Cerebellar nuclear complex (tissue), 1 donor: Measurements from ENCODE around the gene TNRC6C.
"Not testable (repeated sequence)": the region's sequence is repeated elsewhere in the genome, so short reads cannot be mapped to it uniquely, and the experiment has no call there.

Experiments
- DNase-seq, 2 experiments: peaks; one replicate each; lab custom pipeline; 2025; lab: John Stamatoyannopoulos, UW

Gene TNRC6C

DNA sequence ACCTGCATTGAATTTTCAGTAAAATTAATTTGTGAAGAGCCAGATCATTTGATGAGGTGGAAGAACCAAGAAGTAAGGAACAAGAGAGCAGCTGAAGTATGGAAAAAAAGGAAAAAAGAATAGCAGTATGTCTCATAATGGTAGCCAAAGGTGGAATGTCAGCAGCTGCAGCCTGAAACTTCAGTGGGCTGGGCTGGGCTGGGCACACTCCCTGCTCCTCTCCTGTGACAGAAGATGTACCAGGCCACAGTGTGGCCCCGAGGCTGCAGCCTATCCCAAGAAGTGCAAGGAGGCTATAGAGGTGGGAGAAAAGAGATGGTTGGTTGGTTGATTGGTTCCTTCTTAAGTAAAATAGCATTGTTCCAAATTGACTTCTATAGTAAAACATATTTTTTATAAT, 84.5 kb downstream of the TNRC6C start:
- no peak for DNase-seq

DNA sequence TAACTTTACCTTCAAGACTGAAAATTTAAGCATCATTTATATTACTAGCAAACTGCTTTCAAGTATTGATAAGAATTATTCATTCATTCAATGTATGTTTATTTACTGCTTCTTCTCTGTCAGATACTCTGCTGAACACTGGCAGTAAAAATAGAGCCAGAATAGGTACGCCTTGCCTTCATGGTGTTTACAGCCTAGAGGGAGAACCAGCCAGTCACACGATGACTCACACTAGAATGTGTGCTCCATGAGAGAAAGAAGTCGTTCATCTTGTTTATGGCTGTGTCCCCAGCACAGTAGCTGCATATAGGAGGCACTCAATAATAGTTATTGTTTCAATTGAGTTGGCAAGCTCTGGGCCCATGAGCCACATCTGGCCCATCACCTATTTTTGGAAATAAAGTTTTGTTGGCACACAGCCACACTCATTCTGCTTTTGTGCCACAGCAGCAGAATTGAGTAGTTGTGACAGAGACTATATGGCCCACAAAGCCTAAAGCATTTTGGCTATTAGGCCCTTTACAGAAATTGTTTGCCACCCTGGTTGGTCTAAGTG, 85.9 kb downstream of the TNRC6C start:
- DNase-seq: no peak

DNA sequence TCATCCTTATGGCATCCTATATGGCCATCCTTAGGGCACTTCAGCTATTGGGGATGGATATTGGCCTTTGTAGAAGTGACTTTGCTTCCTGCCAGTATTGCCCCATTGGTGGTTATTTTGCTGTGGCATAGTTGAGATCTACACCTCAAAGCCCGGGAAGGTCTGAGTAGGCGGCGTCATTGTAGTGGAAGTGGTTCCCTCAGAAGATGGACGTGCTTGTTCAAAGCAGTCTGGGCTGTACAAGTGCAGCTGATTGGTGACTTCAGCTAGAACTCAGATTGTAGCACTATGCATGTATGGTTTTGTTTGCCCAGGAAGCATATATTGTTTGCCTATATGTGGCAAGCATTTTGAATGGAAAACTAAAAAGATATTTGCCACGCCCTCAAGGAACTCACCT, 86.8 kb downstream of the TNRC6C start:
- no peak for DNase-seq

DNA sequence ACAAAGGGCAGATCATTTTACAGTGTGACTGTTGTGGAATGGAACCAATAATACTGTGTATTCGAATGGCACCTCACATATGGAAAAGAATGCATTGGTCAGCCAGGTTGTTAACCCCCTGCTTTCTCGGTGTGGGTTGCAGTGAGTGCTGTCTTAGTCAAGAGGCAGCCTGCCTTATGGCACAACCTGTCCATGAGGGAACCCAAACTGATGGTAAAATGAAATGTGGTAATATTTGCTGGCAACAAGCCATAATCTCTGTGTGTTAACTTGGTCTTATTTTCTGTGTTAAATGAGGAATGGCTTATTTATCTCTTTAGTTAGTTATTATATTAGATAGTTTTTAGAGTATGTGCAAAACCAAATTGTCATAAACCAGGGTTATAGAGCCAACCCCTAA, 88.4 kb downstream of the TNRC6C start:
- DNase-seq: no peak

DNA sequence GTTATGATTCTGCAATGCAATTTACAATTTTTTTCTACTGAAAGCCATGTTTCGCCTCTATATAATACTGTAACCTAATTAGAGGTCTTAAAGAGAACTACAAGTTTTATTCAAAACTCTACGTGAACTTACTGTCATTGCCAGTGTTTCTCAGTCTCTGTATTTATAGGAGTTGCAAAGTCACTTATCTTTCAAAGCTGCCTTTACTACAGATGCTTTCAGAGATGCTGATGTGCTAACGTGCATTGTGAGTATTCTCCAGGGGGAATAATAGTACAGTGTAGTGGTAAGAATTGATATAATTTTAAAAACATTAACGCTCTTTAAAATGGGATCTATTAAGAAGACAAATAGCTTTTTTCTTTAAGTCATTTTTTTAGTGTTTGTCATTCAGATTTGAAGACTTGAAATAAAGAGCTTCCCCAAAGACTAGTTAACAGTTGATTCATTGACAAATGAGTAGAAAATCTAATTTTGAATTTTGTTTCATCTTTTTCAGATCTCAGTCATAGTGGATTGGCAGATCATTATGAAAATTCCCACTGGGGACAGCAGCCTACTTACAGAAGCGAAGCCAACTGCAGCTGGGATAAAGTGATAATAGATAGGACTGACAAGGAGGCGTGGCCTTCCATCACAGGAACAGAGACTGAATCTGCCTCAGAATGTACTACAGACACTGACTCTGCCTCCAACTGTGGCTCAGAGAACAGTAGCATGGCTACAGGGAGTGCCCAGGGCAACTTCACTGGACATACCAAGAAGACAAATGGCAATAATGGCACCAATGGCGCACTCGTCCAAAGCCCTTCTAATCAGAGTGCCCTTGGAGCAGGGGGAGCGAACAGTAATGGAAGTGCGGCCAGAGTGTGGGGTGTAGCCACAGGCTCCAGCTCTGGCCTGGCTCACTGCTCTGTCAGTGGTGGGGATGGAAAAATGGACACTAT, 90.1 kb downstream of the TNRC6C start:
- no peak for DNase-seq

DNA sequence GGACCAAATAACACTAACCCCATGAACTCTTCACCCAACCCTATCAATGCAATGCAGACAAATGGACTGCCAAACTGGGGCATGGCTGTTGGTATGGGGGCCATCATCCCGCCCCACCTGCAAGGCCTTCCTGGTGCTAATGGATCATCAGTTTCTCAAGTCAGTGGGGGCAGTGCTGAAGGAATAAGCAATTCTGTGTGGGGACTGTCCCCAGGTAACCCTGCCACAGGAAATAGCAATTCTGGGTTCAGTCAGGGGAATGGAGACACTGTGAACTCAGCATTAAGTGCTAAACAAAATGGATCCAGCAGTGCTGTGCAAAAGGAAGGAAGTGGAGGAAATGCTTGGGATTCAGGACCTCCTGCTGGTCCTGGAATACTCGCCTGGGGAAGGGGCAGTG, 91.1 kb downstream of the TNRC6C start:
- no peak for DNase-seq

DNA sequence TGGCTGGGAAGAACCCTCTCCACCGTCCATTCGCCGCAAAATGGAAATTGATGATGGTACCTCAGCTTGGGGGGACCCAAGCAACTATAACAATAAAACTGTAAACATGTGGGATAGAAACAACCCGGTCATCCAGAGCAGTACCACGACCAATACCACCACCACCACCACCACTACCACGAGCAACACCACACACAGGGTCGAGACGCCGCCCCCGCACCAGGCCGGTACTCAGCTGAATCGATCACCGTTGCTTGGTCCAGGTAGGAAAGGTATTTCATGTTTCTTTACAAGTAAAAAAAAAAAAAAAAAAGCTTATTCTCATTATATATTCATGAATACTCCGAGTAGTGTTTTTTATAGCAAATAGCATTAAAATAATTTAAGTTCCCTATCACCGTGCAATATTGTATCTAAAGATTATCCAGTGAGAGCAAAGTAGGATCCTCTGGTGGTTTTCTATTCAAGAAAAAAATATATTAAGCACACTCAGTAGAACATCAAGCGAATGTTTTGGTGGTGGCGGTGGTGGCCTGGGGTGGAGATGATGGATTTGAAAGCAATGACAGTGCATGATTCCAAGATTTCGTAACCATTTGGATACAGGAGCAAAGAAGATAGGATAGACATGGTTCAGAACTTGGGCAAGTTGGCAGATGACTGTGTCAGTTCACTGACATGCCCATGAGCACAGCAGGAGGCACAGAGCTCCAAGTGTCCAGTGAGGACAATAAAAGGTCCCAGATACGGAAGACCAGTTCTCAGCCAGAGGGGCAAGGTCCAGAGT, 92.9 kb downstream of the TNRC6C start:
- DNase-seq: no peak

DNA sequence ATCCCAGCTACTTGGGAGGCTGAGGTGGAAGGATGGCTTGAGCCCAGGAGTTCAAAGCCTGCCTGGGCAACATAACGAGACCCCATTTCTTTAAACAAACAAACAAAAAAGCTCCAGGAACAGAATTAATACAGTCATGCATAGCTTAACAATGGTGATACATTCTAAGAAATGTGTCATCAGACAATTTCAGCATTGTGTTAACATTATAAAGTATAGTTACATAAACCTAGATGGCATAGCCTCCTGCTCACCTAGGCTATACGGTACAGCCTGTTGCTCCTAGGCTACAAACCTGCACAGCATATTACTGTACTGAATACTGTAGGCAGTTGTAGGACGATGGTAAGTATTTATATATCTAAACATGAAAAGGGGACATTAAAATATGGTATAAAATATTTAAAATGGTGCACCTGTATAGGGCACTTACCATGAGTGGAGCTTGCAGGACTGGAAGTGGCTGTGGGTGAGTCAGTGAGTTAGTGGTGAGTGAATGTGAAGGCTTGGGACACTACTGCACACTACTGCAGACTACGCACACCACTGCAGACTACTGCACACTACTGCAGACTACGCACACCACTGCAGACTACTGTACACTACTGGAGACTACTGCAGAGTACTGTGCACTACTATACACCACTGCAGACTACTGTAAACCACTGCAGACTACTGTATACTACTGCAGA, 95.4 kb downstream of the TNRC6C start:
- no peak for DNase-seq

DNA sequence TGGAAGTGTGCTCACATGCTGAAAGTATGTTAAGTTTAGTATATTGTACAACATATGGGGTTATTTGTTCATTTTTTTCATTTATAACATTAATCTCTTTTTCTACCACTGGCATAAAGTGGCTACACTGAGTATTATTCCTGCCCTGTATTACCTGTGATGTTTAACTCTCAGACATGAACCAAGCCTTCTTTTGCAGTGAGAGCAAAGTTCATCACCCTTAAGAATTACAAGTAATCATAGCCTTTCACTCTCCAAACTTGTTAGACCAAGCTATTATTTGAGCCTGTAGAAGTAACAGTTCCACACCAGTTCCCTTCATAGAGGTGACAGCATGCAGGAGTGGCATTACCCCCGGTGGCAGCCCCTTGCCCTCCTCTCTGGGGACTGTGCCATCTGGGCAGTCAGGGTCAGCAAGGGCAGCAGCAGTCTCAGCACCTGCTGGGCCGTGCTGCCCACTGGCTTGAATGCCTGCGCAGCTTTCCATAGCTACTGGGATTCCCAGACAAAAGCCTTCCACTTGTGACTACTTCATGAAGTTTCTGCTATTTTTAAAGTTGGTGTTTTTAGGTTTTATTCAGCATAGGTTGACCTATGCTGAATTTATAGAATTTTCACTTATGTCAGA, 98.7 kb downstream of the TNRC6C start:
- DNase-seq: no peak

DNA sequence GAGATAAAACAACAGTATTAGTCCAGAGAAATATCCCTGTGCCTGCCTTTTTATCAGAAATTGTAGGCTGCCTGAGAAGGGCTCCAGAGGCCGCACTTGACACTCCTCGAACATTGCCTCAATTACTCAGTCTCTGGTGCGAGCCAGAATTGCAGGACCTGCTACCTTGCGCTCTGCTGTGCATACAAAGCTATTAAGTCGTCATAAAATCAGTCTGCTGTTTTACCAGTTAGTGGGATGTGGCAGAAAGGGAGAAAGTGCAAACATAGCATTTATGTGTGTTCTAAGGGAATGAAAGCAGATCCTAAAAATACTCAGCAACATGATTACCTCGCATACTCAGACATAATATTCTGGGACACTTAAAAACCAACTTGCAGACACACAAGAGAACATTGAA, 99.5 kb downstream of the TNRC6C start:
- DNase-seq: no peak

DNA sequence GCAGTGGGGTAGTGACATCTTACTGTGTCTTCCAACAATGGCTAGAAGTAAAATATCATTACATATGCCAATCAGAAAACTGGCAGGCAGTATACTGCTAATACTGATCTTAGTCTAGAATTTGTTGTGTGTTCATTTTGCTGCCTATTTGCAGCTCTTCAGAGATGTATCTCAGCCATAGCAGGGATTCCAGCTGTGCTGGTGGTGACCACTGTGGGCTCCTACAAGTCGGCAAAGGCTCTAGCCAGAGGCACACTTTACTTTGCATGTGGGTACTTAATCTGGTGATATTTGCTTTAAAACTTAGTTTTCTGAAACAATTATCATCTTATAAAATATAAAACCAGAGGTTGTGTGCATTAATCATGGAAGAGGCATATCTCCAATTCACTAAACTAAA, 100.1 kb downstream of the TNRC6C start:
- no peak for DNase-seq

DNA sequence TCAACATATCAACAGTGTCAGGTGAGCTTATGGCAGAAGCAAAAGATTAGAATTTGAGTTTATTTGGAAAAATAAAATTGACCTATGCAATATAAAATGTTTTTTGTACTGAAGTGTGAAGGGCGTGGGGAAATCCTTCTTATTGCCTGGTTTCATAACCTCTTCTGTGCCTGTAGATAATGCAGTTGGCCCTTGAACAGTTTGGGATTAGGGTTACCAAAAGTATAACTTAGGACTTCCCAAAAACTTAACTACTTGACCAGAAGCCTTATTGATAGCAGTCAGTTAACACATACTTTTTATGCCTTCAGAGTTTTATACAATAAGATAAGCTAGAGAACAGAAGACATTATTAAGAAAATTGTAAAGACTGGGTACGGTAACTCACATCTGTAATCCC, 104.1 kb downstream of the TNRC6C start:
- no peak for DNase-seq

DNA sequence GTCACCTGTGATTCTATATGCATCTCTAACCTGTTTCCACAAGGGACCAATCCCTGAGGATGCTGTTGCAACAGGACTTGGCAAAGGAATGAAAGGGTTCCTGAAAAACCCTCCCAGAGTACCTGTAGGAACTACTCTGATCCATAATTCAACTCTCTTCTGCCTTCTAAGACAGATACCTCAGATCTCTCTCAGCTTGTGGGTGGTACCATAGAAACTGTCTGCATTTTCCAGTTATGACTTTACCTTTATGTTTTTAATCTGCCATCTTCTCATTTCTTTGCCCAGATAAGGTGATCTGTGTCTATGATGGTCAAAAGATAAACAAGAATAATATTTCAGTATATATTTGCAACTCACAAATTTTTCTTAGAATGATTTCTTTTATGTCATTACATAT, 105.0 kb downstream of the TNRC6C start:
- no peak for DNase-seq

DNA sequence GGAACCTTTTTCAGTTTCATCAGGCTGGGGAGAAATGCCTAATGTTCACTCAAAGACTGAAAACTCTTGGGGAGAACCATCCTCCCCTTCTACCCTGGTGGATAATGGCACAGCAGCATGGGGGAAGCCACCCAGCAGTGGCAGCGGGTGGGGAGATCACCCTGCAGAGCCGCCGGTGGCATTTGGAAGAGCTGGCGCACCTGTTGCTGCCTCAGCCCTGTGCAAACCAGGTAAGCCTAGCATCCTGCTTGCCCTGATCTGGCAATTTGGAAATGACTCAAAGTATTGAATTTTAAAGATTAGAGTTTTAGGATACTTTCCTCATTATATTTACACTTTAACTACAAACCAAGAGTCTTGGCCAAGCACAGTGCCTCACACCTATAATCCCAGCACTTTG, 106.2 kb downstream of the TNRC6C start:
- no peak for DNase-seq

DNA sequence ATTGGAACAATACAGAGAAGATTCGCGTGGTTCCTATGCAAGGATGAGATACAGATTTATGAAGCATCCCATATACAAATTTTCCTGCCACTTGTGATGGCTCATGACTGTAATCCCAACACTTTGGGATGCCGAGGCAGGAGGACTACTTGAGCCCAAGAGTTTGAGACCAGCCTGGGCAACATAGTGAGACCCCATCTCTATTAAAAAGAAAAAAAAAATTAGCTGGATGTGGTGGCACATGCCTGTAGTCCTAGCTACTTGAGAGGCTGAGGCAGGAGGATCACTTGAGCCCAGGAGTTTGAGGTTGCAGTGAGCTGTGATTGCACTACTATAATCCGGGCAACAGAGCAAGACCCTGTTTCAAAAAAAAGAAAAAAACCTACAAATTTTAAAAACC, 108.5 kb downstream of the TNRC6C start:
- not testable (repeated sequence) for DNase-seq

DNA sequence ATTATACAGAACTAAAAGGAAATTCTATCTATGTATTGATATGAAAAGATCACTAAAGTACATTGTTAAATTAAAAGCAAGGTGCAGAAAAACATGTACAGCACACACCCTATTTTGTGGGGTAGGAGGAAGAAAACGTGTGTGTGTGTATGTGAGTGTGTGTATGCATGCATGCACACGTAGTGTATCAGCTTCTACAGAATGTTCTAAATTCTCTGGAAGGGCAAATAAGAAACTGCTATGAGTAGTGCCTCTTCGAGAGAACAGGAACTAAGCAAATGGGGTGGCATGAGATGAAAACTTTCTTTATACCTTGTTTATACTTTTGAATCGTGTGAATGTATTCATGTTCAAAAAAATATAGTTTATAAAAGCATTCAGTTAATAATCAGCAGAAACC, 111.2 kb downstream of the TNRC6C start:
- DNase-seq: no peak

DNA sequence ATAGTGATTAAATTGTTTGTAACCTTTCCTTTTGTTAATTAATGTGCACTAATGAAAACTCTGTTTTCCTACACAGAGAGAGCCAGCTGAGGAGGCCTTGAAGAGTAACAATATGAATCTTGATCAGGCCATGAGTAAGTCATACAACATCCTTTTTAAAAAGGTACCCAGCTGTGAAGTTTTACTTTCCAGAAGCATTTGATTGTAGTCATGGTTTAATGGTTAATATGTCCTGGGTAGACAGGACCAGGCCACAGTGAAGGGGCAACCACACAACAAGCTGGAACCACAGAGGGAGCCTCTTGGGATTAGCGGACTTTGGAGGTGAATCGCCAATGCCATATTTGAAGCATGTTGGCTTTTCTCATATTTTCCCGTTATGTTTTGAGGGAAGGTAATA, 114.5 kb downstream of the TNRC6C start:
- no peak for DNase-seq

DNA sequence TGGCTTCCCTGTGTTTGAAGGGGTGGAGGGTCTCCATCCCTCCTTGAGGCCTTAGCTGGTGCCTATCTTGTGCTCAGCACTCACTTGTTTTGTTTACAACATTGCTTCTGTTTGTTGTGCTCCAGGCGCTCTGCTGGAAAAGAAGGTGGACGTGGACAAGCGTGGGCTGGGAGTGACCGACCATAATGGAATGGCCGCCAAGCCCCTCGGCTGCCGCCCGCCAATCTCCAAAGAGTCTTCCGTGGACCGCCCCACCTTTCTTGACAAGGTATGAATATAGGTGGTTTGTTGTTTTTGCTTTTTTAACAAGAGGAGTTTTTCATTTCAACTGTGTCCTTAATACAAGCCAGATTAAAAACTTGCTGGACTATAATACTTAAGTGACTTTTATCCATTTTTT, 116.5 kb downstream of the TNRC6C start:
- no peak for DNase-seq

DNA sequence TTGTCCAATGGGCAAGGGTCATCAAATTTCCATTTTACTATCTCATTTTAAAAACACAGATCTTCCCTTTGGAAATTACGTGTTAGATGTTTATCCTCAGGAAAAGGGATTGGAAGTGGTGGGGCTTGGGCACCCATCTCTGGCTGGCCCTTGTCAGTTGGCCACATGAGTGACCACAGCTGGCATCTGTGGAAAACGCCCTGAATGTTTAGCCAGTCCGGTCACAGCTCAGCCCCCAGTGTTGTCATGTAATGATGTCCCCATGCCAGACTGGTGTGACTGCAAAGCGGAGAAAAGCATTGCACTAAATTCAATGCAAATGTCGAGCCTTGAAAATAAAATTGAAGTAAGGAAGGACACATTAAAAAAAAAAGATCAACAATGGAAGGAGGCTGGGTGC, 117.0 kb downstream of the TNRC6C start:
- DNase-seq: no peak

DNA sequence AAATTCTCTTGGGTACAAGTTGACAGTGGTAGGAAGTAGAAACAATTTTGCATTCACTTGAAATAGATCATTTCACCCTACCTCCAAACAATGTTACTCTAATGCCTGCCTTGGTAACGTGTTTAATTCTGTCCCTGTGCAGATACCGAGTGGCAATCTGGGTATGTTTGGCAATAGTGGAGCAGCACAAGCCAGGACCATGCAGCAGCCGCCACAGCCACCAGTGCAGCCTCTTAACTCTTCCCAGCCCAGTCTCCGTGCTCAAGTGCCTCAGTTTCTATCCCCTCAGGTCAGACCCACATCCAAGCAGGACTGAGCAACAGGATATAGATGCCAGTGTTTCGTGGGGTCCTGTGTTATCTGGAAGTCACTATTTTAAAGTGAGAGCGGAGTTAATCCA, 120.8 kb downstream of the TNRC6C start:
- DNase-seq: no peak

DNA sequence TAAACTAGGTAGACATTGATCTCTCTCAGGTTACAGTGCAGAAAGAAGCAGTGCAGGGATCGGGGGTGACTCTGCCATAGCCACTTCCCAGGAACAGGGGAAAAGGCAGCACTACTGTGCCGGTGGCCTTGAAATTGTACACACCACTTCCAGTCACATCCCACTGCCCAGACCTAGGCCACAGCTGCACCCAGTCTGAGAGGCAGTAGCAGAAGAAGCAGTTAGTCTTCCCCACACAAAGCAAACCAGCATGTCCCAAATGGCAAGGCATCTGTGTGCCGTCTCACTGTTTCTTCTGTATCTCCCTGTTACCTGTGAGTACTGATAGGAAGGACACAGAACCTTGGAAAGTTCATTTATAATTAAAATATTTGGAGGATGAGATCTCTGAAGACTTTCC, 123.0 kb downstream of the TNRC6C start:
- no peak for DNase-seq

DNA sequence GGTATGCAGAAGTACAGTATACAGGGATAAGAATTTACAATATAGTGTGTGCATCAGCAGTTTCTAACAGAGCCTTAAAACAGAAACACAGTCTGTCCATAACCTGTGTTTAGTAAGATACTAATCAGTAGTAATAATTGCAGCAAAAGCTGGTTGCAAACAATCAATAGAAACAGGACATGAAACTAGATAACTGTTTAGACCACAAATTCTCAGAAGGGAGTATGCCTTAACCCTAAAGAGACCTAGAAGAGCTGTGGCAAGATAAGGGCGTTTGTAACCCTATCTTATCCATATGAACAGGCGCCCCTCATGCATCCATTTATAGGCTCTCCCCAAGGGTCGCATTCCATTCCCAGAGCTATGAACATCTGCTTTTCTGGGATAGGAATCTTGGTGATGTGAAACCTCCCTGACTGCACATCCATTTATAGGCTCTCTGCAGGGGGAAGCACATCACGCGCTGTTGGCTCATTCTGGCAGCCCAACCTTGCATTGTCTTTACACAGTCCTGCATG, 123.9 kb downstream of the TNRC6C start:
- not testable (repeated sequence) for DNase-seq
